Fibroblast of villous mesenchyme (primary cell): Measurements from ENCODE around the gene OLFML2B. TPM values are rescaled to one million over a fixed set of nuclear protein-coding genes. Genes with fewer than 3 reads are reported as not detected.

Experiments used
- DNase-seq: peaks from one replicate; pipeline ENCODE4 v3.0.0-alpha.2; 2010; ENCODE audit warnings: low read depth
- H3K4me3 ChIP-seq: 2 replicates; pipeline ENCODE4 v1.5.1; 2011; ENCODE audit warnings: low read depth, mild to moderate bottlenecking, low read length
- total RNA-seq: library from RNA; depleted of rRNA; stranded (reverse); fragments of >200 nt; gene quantifications from 2 replicates; pipeline ENCODE4 v1.2.3, GENCODE V29; 2012
- TF ChIP-seq, protein P1 (sequence below): IDR thresholded peaks from 2 replicates; pipeline ENCODE4 v1.5.1; 2012; ENCODE audit warnings: low read depth, mild to moderate bottlenecking, low read length; ENCODE audit not compliant: insufficient read depth

Gene OLFML2B
- total RNA-seq, 1 donor: 5.2 TPM

GRCh38 chr1:161978011-161978790 is 45.5 kb downstream of the OLFML2B start:
- no peak for DNase-seq
- TF ChIP-seq, protein P1, sequence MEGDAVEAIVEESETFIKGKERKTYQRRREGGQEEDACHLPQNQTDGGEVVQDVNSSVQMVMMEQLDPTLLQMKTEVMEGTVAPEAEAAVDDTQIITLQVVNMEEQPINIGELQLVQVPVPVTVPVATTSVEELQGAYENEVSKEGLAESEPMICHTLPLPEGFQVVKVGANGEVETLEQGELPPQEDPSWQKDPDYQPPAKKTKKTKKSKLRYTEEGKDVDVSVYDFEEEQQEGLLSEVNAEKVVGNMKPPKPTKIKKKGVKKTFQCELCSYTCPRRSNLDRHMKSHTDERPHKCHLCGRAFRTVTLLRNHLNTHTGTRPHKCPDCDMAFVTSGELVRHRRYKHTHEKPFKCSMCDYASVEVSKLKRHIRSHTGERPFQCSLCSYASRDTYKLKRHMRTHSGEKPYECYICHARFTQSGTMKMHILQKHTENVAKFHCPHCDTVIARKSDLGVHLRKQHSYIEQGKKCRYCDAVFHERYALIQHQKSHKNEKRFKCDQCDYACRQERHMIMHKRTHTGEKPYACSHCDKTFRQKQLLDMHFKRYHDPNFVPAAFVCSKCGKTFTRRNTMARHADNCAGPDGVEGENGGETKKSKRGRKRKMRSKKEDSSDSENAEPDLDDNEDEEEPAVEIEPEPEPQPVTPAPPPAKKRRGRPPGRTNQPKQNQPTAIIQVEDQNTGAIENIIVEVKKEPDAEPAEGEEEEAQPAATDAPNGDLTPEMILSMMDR: no peak
- no peak overlapping the region for H3K4me3 ChIP-seq

GRCh38 chr1:161973924-161974845 is 49.5 kb downstream of the OLFML2B start:
- no peak for DNase-seq
- TF ChIP-seq, protein P1: no peak

DNA sequence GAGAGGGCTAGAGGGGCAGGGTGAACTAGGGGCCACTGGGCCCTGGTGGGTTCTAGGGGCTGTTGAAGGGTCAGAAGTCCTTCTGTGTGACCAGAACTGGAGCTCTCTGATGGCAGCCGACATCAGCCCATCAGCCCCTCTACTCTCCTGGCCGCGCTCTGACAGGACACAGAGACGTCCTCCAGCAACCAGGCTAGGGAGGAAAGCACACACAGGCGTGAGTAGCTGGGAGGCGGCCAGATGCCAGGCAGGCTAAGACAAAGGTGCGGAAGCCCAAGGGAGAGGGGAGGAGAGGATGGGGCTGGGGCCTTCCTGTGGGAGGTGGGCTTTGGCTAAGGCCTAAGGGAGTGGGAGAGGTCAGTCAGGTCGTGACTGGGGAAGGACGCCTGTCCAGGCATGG is 50.8 kb downstream of the OLFML2B start:
- TF ChIP-seq, protein P1: no peak
- DNase-seq: no peak
- H3K4me3 ChIP-seq: no peak overlapping the region

More at GRCh38 chr1:161973924-161974845, 49.5 kb downstream of the OLFML2B start:
- H3K4me3 ChIP-seq: no peak overlapping the region

GRCh38 chr1:161970633-161971032 is 53.0 kb downstream of the OLFML2B start:
- no peak for DNase-seq
- TF ChIP-seq, protein P1: no peak

DNA sequence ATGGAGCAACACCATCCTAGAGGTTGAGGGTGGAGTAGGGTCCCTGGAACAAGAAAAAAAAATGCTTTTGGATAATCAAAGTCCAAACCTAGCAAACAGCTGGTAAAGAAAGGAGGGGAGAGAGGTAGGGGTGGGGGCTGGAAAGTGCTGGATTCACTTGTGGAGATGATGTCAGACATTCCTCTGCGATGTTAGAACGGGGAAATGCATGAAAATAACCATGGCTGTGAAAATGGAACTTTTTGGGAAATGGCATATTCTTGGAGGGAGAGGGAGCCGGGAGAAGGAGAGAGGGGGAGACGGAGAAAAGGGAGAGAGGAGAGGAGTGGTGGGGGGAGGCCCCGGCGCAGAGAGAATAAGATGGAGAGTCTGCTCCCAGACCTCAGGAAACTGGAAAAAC is 53.6 kb downstream of the OLFML2B start:
- TF ChIP-seq, protein P1: no peak
- no peak for DNase-seq
- no peak overlapping the region for H3K4me3 ChIP-seq

More at GRCh38 chr1:161970633-161971032, 53.0 kb downstream of the OLFML2B start:
- H3K4me3 ChIP-seq: no peak overlapping the region

GRCh38 chr1:161966067-161966466 is 57.6 kb downstream of the OLFML2B start:
- TF ChIP-seq, protein P1: no peak
- no peak for DNase-seq

More at GRCh38 chr1:161966067-161966466, 57.6 kb downstream of the OLFML2B start:
- H3K4me3 ChIP-seq: no peak overlapping the region
